Measurements from ENCODE around the gene ATG101.

Gene ATG101

GRCh38 chr12:52082988-52083637 lies 13.3 kb downstream of the ATG101 start:
- no peak for DNase-seq (ENCODE audit: low read depth, low spot score)
- TF ChIP-seq CTCF (IDR thresholded peaks at IDR 0.05; ENCODE audit: insufficient read depth, low read length, missing control alignments), result peak; percentile 99
- CTCF ChIA-PET, result interaction anchor here (0.8 to 45.6 kb wide), 22 partner anchors 8 to 90 kb away, joined by 3 to 1695 read pairs (median 6); partner anchors contain the start of genes ATG101 and TAMALIN
- no peak overlapping the region for H3K4me3 ChIP-seq (ENCODE audit: low read depth, low read length)
- POLR2A ChIA-PET, result interaction anchor here (1.0 kb wide), 2 partner anchors 21 to 57 kb away, joined by 3 to 4 read pairs; no protein-coding TSS in a partner anchor

DNA sequence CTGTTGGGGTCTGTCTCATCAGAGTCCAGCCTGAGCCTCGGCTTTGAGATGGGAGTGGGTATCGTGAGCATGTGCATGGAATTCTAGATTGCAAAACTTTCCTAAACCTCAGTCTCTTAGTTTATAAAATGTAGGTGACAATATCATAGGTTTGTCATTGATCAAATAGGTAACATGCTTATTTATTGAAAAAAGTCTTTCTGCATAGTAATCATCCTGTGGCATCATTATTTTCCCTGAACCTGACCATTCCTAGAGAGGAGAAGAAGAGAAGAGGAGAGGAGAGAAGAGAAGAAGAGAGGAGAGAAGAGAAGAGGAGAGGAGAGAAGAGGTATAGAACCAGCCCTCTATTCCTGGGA lies 13.8 kb downstream of the ATG101 start:
- no peak overlapping the region for H3K4me3 ChIP-seq (ENCODE audit: low read depth, low read length)
- TF ChIP-seq CTCF (IDR thresholded peaks at IDR 0.05; ENCODE audit: insufficient read depth, low read length, missing control alignments), result no peak
- CTCF ChIA-PET, result interaction anchor here (1.0 to 45.6 kb wide), 18 partner anchors 8 to 91 kb away, joined by 4 to 1695 read pairs (median 10); partner anchors contain the start of genes ATG101, NR4A1 and TAMALIN
- DNase-seq (ENCODE audit: low read depth, low spot score), result no peak
- POLR2A ChIA-PET, result no interaction called here

DNA sequence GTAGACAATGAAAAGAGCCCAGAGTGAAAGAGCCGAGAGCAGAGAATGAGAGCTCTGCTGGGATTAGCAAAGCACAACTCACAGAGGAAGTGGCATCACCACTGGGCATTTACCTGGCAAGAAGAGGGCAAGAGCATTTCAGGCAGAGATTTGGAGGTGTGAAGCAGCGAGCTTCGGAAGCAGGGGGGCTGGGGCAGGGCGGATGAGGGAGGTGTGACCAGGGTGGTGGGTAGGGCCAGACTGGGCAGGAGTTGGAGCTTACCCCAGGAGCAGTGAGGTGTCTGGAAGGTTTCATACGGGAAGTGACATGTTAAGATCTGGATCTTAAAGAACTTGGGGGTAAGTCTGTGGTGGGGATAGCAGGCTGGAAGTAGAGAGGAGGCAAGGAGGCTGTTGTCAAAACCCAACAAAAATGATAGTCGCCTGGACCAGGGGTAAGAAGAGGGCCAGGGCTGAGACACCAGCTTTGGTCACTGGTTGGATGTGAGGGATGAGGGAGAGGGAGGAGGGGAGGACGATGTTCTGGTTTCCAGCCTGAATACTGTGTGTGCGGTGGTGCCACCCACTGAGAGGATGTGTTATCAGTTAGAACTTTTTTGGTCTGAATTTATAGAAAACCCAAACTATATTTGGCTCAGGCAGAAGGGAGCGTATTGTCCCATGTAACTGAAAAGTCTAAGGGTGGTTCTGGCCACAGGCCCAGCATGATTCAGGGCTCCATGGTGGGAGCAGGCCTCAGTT lies 14.9 kb downstream of the ATG101 start:
- no peak overlapping the region for H3K4me3 ChIP-seq (ENCODE audit: low read depth, low read length)
- POLR2A ChIA-PET, result no interaction called here
- CTCF ChIA-PET, result interaction anchor here (0.6 to 45.6 kb wide), 10 partner anchors 9 to 162 kb away, joined by 3 to 1695 read pairs (median 11); partner anchors contain the start of genes ATG101, NR4A1 and TAMALIN
- DNase-seq (ENCODE audit: low read depth, low spot score), result no peak
- TF ChIP-seq CTCF (IDR thresholded peaks at IDR 0.05; ENCODE audit: insufficient read depth, low read length, missing control alignments), result no peak

GRCh38 chr12:52085682-52086180 lies 16.0 kb downstream of the ATG101 start:
- TF ChIP-seq CTCF (IDR thresholded peaks at IDR 0.05; ENCODE audit: insufficient read depth, low read length, missing control alignments), result no peak
- DNase-seq (ENCODE audit: low read depth, low spot score), result no peak
- no peak overlapping the region for H3K4me3 ChIP-seq (ENCODE audit: low read depth, low read length)
- POLR2A ChIA-PET, result interaction anchor here (1.8 kb wide), 1 partner anchor 60 kb away, joined by 5 read pairs; no protein-coding TSS in a partner anchor
- CTCF ChIA-PET, result interaction anchor here (0.9 to 45.6 kb wide), 7 partner anchors 9 to 93 kb away, joined by 3 to 1695 read pairs (median 12); partner anchors contain the start of genes ATG101 and TAMALIN

- H3K4me3 ChIP-seq (ENCODE audit: low read depth, low read length), result no peak overlapping the region
- CTCF ChIA-PET, result interaction anchor here (0.9 to 45.6 kb wide), 5 partner anchors 8 to 94 kb away, joined by 3 to 1695 read pairs (median 12); partner anchors contain the start of gene ATG101
- no peak for TF ChIP-seq CTCF (IDR thresholded peaks at IDR 0.05; ENCODE audit: insufficient read depth, low read length, missing control alignments)
- POLR2A ChIA-PET, result interaction anchor here (1.8 kb wide), 1 partner anchor 61 kb away, joined by 5 read pairs; no protein-coding TSS in a partner anchor
- no peak for DNase-seq (ENCODE audit: low read depth, low spot score)
Observed at GRCh38 chr12:52086366-52086765, 16.6 kb downstream of the ATG101 start.
